Right lobe of liver (tissue), 4 donors: ENCODE measurements around the gene TP53I11.

ENCODE experiments used
- POLR2A ChIP-seq: fragments of 450-650 bp; IDR thresholded peaks from one replicate; pipeline ENCODE4 v1.6.1; 2017; ENCODE audit warnings: antibody characterized with exemption, mild to moderate bottlenecking
- TF ChIP-seq, protein P1 (sequence below), 4 donors: fragments of 200-600 bp in 3 of 4; fragments of 450-650 bp in 1 of 4; IDR thresholded peaks; one replicate each; pipeline versions ENCODE4 v1.5.1 to v1.8.0; 2016 to 2022; ENCODE audit warnings: antibody characterized with exemption in 4 of 4, mild to moderate bottlenecking in 2 of 4
- donor health status: DM: no; HTN: no; CAD: no.
- donor health status: DM: no; HTN: no; CAD: no.
- donor health status: DM: no; HTN: yes; CAD: no.

DNA sequence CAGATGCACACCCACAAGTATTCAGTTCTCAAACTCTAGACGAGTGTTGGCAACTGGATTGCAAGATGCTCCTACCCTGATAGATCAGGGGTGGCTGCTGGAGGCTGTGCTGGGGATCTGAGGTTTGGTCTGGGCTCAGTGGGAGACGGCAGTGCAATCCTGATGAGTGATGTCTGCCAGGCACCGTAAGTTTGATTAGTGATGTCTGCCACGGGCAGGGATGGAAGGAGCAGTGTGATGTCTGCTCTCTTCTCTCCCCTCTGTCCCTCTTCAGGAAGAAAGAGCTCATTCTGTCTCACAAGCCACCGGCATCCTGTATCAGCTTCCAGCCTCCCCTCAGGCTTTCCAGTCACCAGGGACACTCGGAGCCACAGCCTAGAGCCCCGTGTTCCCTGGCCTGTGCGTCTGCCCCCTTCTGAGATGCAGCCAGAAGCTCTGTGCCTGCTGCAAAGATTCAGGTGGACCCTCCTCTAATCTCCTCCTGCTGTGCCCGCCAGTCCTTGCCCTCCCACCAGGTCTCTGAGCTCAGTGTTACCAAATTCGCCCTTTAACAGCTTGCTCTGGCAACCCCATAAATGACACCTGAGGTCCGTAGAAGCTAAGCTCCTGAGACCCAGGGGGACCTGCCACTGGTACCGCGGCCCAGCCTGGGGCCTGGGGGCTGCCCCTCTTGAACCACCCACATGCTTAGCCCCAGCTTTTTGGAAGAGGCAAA, 19.9 kb downstream of the TP53I11 start:
- no peak for TF ChIP-seq POLR2A
- TF ChIP-seq, protein P1, sequence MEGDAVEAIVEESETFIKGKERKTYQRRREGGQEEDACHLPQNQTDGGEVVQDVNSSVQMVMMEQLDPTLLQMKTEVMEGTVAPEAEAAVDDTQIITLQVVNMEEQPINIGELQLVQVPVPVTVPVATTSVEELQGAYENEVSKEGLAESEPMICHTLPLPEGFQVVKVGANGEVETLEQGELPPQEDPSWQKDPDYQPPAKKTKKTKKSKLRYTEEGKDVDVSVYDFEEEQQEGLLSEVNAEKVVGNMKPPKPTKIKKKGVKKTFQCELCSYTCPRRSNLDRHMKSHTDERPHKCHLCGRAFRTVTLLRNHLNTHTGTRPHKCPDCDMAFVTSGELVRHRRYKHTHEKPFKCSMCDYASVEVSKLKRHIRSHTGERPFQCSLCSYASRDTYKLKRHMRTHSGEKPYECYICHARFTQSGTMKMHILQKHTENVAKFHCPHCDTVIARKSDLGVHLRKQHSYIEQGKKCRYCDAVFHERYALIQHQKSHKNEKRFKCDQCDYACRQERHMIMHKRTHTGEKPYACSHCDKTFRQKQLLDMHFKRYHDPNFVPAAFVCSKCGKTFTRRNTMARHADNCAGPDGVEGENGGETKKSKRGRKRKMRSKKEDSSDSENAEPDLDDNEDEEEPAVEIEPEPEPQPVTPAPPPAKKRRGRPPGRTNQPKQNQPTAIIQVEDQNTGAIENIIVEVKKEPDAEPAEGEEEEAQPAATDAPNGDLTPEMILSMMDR (IDR thresholded peaks at IDR 0.05) = no peak
